ENCODE data around the gene CDK4. TPM values are rescaled to one million over a fixed set of nuclear protein-coding genes. Genes with fewer than 3 reads are reported as not detected.
A peak's percentile ranks its signal among the peaks of the same experiment; 100 is the strongest.
"Not testable (repeated sequence)": the region's sequence is repeated elsewhere in the genome, so short reads cannot be mapped to it uniquely, and the experiment has no call there.

Gene CDK4
- total RNA-seq, 1 donor from 2014 or later = 333 TPM

DNA sequence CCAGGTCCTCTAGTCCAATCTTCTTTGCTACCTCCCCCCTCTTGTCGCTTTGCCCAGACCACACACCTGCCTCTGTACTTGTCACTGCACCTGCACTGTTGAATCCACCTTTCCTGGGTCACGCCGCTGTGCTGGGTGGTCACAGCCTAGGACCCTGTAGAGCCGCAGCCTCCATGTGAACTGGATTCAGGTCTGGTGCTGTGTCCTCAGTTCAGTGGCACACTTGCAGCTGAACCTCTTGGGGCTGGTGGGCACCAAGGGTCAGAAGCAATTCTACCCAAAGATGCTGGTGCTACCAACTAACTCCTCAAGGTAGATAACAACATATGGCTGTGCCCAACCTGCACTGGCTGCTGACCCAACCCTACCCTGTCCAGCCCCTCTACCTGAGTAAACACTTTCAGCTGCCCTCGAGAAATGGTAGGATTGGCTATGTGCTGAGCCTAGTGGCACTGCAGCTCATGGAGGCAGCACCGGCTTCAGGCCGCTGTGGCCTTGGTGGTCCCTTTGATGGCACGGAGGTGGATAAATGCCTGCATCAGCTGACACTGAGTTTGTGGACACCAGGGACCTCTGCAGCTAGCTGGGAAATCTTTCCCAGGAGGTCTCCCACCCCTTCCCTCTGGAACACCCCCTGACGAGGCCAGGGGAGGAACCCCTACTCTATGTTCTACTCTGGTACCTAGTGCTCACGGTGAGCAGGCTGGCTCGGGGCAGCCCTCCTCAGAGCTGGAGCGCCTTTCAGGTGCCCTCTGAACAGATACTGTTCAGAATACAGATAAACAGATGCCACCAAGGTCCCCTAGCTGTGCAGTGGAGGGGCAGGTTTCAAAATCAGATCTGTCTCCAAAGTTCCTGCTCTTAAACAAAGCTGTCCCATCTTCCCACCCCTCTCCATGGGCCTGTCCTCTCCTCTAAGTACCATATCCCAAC is 27.8 kb downstream of the CDK4 start:
- Mint-ChIP-seq H3K4me1 (peaks cover 8% of the 10 kb centered on the region), H3K27me3 (ENCODE audit: low read depth) (peaks cover 63% of the 10 kb centered on the region), H3K4me3 (peak overlapping the region; percentile 70), H3K9me3 (no peaks in the 10 kb centered on the region), H3K36me3 (ENCODE audit: low read depth) (peaks cover 8% of the 10 kb centered on the region), H3K27ac (ENCODE audit: unreplicated experiment) (no peak overlapping the region)
- no peak for DNase-seq (ENCODE audit: low read depth, low spot score)
- TF ChIP-seq, protein P1, sequence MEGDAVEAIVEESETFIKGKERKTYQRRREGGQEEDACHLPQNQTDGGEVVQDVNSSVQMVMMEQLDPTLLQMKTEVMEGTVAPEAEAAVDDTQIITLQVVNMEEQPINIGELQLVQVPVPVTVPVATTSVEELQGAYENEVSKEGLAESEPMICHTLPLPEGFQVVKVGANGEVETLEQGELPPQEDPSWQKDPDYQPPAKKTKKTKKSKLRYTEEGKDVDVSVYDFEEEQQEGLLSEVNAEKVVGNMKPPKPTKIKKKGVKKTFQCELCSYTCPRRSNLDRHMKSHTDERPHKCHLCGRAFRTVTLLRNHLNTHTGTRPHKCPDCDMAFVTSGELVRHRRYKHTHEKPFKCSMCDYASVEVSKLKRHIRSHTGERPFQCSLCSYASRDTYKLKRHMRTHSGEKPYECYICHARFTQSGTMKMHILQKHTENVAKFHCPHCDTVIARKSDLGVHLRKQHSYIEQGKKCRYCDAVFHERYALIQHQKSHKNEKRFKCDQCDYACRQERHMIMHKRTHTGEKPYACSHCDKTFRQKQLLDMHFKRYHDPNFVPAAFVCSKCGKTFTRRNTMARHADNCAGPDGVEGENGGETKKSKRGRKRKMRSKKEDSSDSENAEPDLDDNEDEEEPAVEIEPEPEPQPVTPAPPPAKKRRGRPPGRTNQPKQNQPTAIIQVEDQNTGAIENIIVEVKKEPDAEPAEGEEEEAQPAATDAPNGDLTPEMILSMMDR (conservative IDR thresholded peaks at IDR 0.05) = no peak

DNA sequence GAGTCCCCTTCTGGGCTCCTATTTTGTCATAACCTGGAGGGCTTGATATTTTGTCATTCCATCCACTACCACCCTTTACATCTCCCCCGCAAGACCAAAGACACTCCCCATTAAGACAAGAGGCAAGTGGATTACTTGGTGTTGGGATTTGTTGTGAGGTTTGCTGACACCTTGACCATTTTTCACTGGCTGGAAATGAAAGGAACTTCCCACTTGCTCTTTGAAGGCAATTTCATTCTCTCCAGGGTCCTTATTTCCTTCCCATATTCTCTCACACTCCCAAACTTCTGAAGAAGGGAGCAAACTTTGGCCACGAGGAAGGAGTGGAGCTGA is 28.5 kb downstream of the CDK4 start:
- Mint-ChIP-seq H3K27me3 (ENCODE audit: low read depth) (peaks cover 57% of the 10 kb centered on the region), H3K27ac (ENCODE audit: unreplicated experiment) (no peak overlapping the region), H3K36me3 (ENCODE audit: low read depth) (peaks cover 8% of the 10 kb centered on the region), H3K4me3 (no peak overlapping the region), H3K4me1 (peaks cover 8% of the 10 kb centered on the region), H3K9me3 (no peaks in the 10 kb centered on the region)
- TF ChIP-seq, protein P1 (conservative IDR thresholded peaks at IDR 0.05) = no peak
- DNase-seq (ENCODE audit: low read depth, low spot score) = no peak

DNA sequence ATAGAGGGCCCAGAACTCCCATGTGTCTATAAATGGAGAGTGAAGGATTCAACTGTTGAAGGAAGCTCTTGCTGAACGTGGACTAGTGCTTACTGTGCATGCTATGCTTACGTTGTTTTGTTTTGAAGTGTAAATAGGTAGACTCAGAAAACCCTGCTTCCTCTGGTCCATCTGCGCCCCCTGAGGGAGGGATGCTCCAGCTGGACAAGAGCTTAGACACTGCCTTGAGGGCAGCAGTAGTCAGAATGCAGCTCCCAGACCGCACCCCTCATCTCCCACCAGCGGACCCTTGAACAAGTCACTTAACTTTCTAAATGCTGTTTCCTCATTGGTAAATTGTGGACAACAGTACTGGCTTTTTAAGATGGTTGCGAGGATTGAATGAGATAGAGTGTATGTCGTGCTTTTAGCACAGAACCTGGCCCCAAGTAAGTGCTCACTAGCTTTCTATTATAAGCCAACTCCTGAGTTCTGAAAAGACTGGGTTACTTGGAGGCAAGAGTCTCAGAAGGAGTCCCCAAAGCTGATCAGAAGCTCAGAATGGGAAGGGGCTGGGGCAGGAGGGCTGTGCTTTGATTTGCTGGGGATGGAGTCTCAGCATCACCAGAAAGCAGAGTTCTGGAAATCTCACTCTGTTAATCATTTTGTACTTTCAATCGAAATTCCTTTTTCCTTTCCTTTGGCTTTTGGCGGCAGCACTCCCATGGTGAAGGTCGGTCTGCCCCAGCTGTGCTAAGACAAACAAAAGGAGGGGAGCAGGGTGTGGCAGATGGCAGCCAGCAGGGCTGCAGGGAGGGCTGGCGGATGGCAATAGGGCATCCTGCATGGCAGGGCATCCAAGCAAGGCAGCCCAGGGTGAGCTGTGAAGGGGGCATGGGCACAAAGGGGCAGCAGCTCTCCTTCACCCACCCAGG is 29.1 kb downstream of the CDK4 start:
- H3K36me3 Mint-ChIP-seq (ENCODE audit: low read depth) = peaks cover 10% of the 10 kb centered on the region
- no peaks in the 10 kb centered on the region for H3K9me3 Mint-ChIP-seq
- H3K4me3 Mint-ChIP-seq = no peak overlapping the region
- H3K4me1 Mint-ChIP-seq = peaks cover 8% of the 10 kb centered on the region
- TF ChIP-seq, protein P1 (conservative IDR thresholded peaks at IDR 0.05) = no peak
- H3K27me3 Mint-ChIP-seq (ENCODE audit: low read depth) = peaks cover 50% of the 10 kb centered on the region
- no peak for DNase-seq (ENCODE audit: low read depth, low spot score)
- H3K27ac Mint-ChIP-seq (ENCODE audit: unreplicated experiment) = no peak overlapping the region

DNA sequence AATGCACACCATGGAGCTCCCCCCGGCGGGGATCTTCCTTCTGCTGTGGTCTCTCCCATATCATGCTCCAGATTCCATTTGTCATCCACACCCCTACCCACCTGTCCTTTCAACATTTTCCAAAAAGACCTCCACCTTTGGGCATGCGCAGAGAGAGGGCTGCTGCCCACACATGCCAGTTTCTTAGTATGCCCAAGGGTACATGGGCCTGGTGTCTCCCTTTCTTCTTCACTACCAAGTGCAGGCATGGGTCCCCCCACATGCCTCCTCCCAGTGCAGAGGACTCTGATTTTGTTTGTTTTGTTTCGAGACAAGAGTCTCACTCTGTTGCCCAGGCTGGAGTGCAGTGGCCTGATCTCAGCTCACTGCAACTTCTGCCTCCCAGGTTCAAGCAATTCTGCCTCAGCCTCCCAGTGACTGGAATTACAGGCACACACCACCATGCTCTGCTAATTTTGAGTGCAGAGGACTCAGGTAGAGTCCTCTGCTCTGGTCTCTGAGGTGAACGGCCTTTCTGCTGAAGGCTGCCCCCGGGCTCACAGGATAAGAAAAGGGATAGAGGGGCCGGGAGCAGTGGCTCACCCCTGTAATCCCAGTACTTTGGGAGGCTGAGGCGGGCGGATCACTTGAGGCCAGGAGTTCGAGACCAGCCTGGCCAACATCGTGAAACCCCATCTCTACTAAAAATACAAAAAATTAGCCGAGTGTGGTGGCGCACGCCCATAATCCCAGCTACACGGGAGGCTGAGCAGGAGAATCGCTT is 30.1 kb downstream of the CDK4 start:
- not testable (repeated sequence) for H3K4me1 Mint-ChIP-seq; H3K4me3 Mint-ChIP-seq; H3K27ac Mint-ChIP-seq (ENCODE audit: unreplicated experiment); H3K9me3 Mint-ChIP-seq; DNase-seq (ENCODE audit: low read depth, low spot score)
- Mint-ChIP-seq H3K27me3 (ENCODE audit: low read depth) (peaks cover 41% of the 10 kb centered on the region), H3K36me3 (ENCODE audit: low read depth) (peaks cover 11% of the 10 kb centered on the region)

DNA sequence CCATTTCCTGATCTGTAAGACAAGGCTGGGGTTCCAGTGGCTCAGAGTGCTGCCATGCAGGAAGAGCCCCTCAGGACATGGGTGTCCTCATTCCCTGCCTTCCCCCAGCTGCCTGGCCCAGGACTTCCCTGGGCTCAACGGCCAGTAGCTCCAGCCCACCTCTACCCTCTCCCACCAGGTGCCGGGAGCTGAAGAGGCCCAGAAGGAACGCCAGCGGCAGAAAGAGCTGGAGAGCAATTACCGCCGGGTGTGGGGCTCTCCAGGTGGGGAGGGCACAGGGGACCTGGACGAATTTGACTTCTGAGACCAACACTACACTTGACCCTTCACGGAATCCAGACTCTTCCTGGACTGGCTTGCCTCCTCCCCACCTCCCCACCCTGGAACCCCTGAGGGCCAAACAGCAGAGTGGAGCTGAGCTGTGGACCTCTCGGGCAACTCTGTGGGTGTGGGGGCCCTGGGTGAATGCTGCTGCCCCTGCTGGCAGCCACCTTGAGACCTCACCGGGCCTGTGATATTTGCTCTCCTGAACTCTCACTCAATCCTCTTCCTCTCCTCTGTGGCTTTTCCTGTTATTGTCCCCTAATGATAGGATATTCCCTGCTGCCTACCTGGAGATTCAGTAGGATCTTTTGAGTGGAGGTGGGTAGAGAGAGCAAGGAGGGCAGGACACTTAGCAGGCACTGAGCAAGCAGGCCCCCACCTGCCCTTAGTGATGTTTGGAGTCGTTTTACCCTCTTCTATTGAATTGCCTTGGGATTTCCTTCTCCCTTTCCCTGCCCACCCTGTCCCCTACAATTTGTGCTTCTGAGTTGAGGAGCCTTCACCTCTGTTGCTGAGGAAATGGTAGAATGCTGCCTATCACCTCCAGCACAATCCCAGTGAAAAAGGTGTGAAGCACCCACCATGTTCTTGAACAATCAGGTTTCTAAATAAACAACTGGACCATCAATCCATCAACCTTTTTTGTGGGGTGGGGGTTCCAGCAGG is 31.2 kb downstream of the CDK4 start:
- DNase-seq (ENCODE audit: low read depth, low spot score) = no peak
- Mint-ChIP-seq H3K4me1 (peaks cover under 1% of the 10 kb centered on the region), H3K27ac (ENCODE audit: unreplicated experiment) (peak overlapping the region; percentile 6), H3K27me3 (ENCODE audit: low read depth) (peaks cover 31% of the 10 kb centered on the region), H3K4me3 (no peak overlapping the region), H3K36me3 (ENCODE audit: low read depth) (peaks cover 12% of the 10 kb centered on the region), H3K9me3 (no peaks in the 10 kb centered on the region)
- TF ChIP-seq, protein P1 (conservative IDR thresholded peaks at IDR 0.05) = no peak

Data from neural crest cell (in vitro differentiated cells).